ENCODE data around the gene OTOG. TPM values are rescaled to one million over a fixed set of nuclear protein-coding genes. Genes with fewer than 3 reads are reported as not detected.

OTOG gene
- total RNA-seq, 1 donor from 2014 or later, result not detected

DNA sequence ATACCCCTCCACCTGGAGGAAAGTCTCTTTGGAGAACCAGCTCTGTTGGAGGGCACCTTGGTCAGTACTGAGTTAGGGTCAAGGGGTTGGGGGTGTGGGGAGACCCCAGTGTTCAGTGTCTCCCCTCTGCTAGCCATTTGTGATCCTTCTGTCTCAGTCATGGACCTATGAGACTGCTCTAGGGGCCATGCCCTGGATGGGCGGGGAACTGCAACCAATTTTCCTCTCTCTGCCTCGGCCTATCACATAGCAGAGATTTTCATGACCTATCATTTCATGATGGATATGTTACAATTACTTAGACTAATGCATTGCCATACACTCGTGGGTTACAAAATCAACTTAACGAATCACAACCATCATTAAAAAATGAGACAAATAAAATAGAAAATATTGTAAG lies 7.4 kb downstream of the OTOG start:
- Histone ChIP-seq H3K36me3 (no peaks in the 10 kb centered on the region), H3K4me1 (no peaks in the 10 kb centered on the region), H3K9me3 (replicated peaks) (no peaks in the 10 kb centered on the region), H3K4me3 (no peak overlapping the region), H3K27me3 (ENCODE audit: low read depth) (peaks cover 45% of the 10 kb centered on the region), H3K27ac (replicated peaks) (no peak overlapping the region)
- intact Hi-C loops (cut with micrococcal nuclease), result no loop called here
- no peak for DNase-seq
- TF ChIP-seq CTCF (IDR thresholded peaks at IDR 0.05; ENCODE audit: borderline replicate concordance), result no peak

- Histone ChIP-seq H3K36me3 (no peaks in the 10 kb centered on the region), H3K4me1 (peaks cover 15% of the 10 kb centered on the region), H3K27ac (replicated peaks) (no peak overlapping the region), H3K27me3 (ENCODE audit: low read depth) (peaks cover 30% of the 10 kb centered on the region), H3K9me3 (replicated peaks) (no peaks in the 10 kb centered on the region), H3K4me3 (no peak overlapping the region)
- intact Hi-C loops (cut with micrococcal nuclease), result no loop called here
- DNase-seq, result no peak
- TF ChIP-seq CTCF (IDR thresholded peaks at IDR 0.05; ENCODE audit: borderline replicate concordance), result no peak
These were observed 9.9 kb downstream of the OTOG start for GRCh38 chr11:17556999-17557398.

- H3K4me1 ChIP-seq, result peaks cover 15% of the 10 kb centered on the region
- TF ChIP-seq CTCF (IDR thresholded peaks at IDR 0.05; ENCODE audit: borderline replicate concordance), result no peak
- peaks cover 22% of the 10 kb centered on the region for H3K27me3 ChIP-seq (ENCODE audit: low read depth)
- H3K27ac ChIP-seq (replicated peaks), result no peak overlapping the region
- no peaks in the 10 kb centered on the region for H3K9me3 ChIP-seq (replicated peaks)
- no peak overlapping the region for H3K4me3 ChIP-seq
- DNase-seq, result no peak
- intact Hi-C loops (cut with micrococcal nuclease), result no loop called here
- H3K36me3 ChIP-seq, result no peaks in the 10 kb centered on the region
These were observed 11.1 kb downstream of the OTOG start for GRCh38 chr11:17558025-17558780.

GRCh38 chr11:17558916-17559315 lies 11.9 kb downstream of the OTOG start:
- no peak overlapping the region for H3K4me3 ChIP-seq
- TF ChIP-seq CTCF (IDR thresholded peaks at IDR 0.05; ENCODE audit: borderline replicate concordance), result no peak
- no peak for DNase-seq
- H3K9me3 ChIP-seq (replicated peaks), result no peaks in the 10 kb centered on the region
- no peak overlapping the region for H3K27ac ChIP-seq (replicated peaks)
- peaks cover 15% of the 10 kb centered on the region for H3K27me3 ChIP-seq (ENCODE audit: low read depth)
- H3K4me1 ChIP-seq, result peaks cover 15% of the 10 kb centered on the region
- H3K36me3 ChIP-seq, result no peaks in the 10 kb centered on the region
- intact Hi-C loops (cut with micrococcal nuclease), result no loop called here

DNA sequence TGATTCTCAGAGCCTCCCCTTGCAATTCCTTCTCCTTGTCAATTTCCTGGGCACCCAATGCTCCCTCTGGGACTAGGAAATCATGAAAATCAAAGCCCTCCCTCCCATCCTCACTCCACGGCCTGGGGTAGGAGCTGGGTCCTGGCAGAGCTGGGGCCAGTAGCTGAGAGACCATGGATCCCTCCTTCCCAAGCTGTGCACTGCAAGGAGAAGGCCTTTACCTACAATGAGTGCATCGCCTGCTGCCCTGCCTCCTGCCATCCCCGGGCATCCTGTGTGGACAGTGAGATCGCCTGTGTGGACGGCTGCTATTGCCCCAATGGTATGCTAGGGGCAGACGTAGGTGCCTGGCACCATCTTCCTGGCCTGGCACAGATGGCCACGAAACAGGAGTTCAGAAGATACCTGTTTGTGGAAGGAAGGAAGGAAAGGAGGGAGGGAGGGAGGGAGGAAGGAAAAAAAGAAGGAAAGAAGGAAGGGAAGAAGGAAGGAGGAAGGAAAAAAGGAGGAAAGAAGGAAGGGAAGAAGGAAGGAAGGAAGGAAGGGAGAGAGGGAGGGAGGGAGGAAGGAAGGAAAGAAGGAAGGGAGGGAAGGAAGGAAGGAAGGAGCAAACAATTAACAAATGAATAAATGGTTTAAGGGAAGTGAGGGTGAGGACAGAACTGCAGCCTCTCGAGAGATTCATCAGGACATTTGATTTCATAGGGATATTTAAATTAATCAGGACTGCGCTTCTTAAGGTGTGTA lies 12.5 kb downstream of the OTOG start:
- intact Hi-C loops (cut with micrococcal nuclease), result no loop called here
- H3K4me1 ChIP-seq, result peaks cover 21% of the 10 kb centered on the region
- H3K36me3 ChIP-seq, result no peaks in the 10 kb centered on the region
- H3K27ac ChIP-seq (replicated peaks), result no peak overlapping the region
- peaks cover 13% of the 10 kb centered on the region for H3K27me3 ChIP-seq (ENCODE audit: low read depth)
- no peak overlapping the region for H3K4me3 ChIP-seq
- DNase-seq, result no peak
- TF ChIP-seq CTCF (IDR thresholded peaks at IDR 0.05; ENCODE audit: borderline replicate concordance), result no peak
- no peaks in the 10 kb centered on the region for H3K9me3 ChIP-seq (replicated peaks)

Data from left ventricle myocardium inferior (tissue), 1 donor.